Adrenal gland (tissue), 5 donors: ENCODE measurements around the gene AGXT.

Experiments
- CTCF ChIP-seq, 6 experiments: fragments of 450-650 bp in 4 of 6; fragments of 200-600 bp in 2 of 6; sonication (generic) in 1 of 6; IDR thresholded peaks; 1 replicate in 5 of 6; 2 replicates in 1 of 6; pipeline versions ENCODE4 v1.5.1 to v1.8.0; 2016 to 2021; ENCODE audit warnings: antibody characterized with exemption in 6 of 6, mild to moderate bottlenecking in 2 of 6, moderate library complexity in 1 of 6
- POLR2A ChIP-seq, 2 donors: fragments of 450-650 bp; IDR thresholded peaks; one replicate each; pipeline ENCODE4 v1.6.1; 2017; ENCODE audit warnings: antibody characterized with exemption in 2 of 2, mild to moderate bottlenecking in 2 of 2, moderate library complexity in 1 of 2
- donor health status: DM: no; HTN: no; CAD: no.

DNA sequence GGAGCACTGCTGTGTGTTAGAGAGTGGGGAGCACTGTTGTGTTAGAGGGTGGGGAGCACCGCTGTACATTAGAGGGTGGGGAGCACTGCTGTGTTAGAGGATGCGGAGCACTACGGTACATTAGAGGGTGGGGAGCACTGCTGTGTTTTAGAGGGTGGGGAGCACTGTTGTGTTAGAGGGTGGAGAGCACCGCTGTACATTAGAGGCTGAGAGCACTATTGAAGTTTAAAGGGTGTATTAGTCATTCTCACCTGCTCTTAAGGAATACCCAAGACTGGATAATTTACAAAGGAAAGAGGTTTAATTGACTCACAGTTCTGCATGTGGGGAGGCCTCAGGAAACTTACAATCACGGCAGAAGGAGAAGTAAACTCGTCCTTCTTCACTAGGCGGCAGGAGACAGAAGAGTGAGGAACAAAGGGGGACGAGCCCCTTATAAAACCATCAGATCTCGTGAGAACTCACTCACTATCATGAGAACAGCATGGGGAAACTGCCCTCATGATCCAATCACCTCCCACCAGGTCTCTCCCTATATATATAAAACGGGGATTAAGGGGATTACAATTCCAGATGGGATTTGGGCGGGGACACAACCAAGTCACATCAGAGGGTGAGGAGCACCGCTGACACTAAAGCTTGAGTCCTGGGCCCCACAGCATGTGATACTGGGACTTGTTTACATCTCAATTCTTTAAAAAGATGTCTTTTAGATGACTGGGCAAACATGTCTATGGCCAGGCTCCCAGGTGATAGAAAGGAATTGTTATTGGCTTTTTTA, 19.5 kb upstream of the AGXT start:
- TF ChIP-seq CTCF (IDR thresholded peaks at IDR 0.05), result no peak
- TF ChIP-seq POLR2A (IDR thresholded peaks at IDR 0.05), result no peak
